ENCODE data around the gene LPIN1. TPM values are rescaled to one million over a fixed set of nuclear protein-coding genes. Genes with fewer than 3 reads are reported as not detected.

The LPIN1 gene
- total and polyA plus RNA-seq, 2 of the 13 experiments (the other 11 are each of a cell fraction or from before 2014, with no cell fraction given): 9.7 to 19.4 TPM

- peak; percentile 70; the same call in 1 of the 2 replicates for TF ChIP-seq KDM2A (CRISPR knock-in tag; IDR thresholded peaks at IDR 0.05; ENCODE audit: borderline replicate concordance, low read depth)
- no peak for TF ChIP-seq NBN (conservative IDR thresholded peaks at IDR 0.05)
- TF ChIP-seq ZNF329 (CRISPR knock-in tag; IDR thresholded peaks at IDR 0.05; ENCODE audit: low read depth): no peak
- no peak for TF ChIP-seq AKNA (CRISPR knock-in tag; IDR thresholded peaks at IDR 0.05; ENCODE audit: borderline replicate concordance)
- 0 out of 2 replicates have a peak, but pooled peaks have one; percentile 50 for TF ChIP-seq RARA (CRISPR knock-in tag; IDR thresholded peaks at IDR 0.05)
- peak; percentile 56; the same call in 1 of the 2 replicates for TF ChIP-seq MEIS1 (CRISPR knock-in tag; IDR thresholded peaks at IDR 0.05; ENCODE audit: borderline replicate concordance)
- no peak for TF ChIP-seq SOX13 (IDR thresholded peaks at IDR 0.05)
- TF ChIP-seq SOX13 (CRISPR knock-in tag; conservative IDR thresholded peaks at IDR 0.05 in 1 of 2, IDR thresholded peaks at IDR 0.05 in 1 of 2): peak in 1 of 2 experiments; percentile 50; a peak in 1 of 4 replicates
- TF ChIP-seq FOXC1 (CRISPR knock-in tag; IDR thresholded peaks at IDR 0.05; ENCODE audit: borderline replicate concordance): no peak
- TF ChIP-seq, protein P1, sequence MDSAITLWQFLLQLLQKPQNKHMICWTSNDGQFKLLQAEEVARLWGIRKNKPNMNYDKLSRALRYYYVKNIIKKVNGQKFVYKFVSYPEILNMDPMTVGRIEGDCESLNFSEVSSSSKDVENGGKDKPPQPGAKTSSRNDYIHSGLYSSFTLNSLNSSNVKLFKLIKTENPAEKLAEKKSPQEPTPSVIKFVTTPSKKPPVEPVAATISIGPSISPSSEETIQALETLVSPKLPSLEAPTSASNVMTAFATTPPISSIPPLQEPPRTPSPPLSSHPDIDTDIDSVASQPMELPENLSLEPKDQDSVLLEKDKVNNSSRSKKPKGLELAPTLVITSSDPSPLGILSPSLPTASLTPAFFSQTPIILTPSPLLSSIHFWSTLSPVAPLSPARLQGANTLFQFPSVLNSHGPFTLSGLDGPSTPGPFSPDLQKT (CRISPR knock-in tag; IDR thresholded peaks at IDR 0.05; ENCODE audit: borderline replicate concordance): no peak
- TF ChIP-seq HOXA5 (CRISPR knock-in tag; IDR thresholded peaks at IDR 0.05): no peak
- no peak for TF ChIP-seq TBP (CRISPR knock-in tag; IDR thresholded peaks at IDR 0.05)
- TF ChIP-seq POLR2AphosphoS2 (IDR thresholded peaks at IDR 0.05; ENCODE audit: low read depth, low read length): no peak
- TF ChIP-seq, protein P2, sequence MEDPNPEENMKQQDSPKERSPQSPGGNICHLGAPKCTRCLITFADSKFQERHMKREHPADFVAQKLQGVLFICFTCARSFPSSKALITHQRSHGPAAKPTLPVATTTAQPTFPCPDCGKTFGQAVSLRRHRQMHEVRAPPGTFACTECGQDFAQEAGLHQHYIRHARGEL (CRISPR knock-in tag; IDR thresholded peaks at IDR 0.05): no peak
- no peak for TF ChIP-seq RNF2 (conservative IDR thresholded peaks at IDR 0.05; ENCODE audit: low read depth)
- TF ChIP-seq NFIC (IDR thresholded peaks at IDR 0.05; ENCODE audit: low read length): no peak
- TF ChIP-seq ZFP41 (CRISPR knock-in tag; IDR thresholded peaks at IDR 0.05; ENCODE audit: borderline replicate concordance): no peak
- TF ChIP-seq, protein P3, sequence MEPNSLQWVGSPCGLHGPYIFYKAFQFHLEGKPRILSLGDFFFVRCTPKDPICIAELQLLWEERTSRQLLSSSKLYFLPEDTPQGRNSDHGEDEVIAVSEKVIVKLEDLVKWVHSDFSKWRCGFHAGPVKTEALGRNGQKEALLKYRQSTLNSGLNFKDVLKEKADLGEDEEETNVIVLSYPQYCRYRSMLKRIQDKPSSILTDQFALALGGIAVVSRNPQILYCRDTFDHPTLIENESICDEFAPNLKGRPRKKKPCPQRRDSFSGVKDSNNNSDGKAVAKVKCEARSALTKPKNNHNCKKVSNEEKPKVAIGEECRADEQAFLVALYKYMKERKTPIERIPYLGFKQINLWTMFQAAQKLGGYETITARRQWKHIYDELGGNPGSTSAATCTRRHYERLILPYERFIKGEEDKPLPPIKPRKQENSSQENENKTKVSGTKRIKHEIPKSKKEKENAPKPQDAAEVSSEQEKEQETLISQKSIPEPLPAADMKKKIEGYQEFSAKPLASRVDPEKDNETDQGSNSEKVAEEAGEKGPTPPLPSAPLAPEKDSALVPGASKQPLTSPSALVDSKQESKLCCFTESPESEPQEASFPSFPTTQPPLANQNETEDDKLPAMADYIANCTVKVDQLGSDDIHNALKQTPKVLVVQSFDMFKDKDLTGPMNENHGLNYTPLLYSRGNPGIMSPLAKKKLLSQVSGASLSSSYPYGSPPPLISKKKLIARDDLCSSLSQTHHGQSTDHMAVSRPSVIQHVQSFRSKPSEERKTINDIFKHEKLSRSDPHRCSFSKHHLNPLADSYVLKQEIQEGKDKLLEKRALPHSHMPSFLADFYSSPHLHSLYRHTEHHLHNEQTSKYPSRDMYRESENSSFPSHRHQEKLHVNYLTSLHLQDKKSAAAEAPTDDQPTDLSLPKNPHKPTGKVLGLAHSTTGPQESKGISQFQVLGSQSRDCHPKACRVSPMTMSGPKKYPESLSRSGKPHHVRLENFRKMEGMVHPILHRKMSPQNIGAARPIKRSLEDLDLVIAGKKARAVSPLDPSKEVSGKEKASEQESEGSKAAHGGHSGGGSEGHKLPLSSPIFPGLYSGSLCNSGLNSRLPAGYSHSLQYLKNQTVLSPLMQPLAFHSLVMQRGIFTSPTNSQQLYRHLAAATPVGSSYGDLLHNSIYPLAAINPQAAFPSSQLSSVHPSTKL (CRISPR knock-in tag; IDR thresholded peaks at IDR 0.05): peak; percentile 69
- TF ChIP-seq ZNF749 (CRISPR knock-in tag; IDR thresholded peaks at IDR 0.05; ENCODE audit: borderline replicate concordance): no peak
These were observed 117.3 kb downstream of the LPIN1 start (continued) for GRCh38 chr2:11863513-11864328.
